H1 (cell line): ENCODE measurements around the gene PRKN. TPM values are rescaled to one million over a fixed set of nuclear protein-coding genes. Genes with fewer than 3 reads are reported as not detected.

Source experiments
- CTCF ChIA-PET: fragments of 300-600 bp; sonication (Branson Sonifier 250); formaldehyde crosslinking; loops from one replicate; lab custom pipeline; 2021; ENCODE audit not compliant: partially characterized antibody; lab: Charles Lee
- POLR2A ChIA-PET: fragments of 300-600 bp; sonication (Branson Sonifier 250); formaldehyde crosslinking; loops from one replicate; lab custom pipeline; 2021; ENCODE audit warnings: inconsistent platforms; ENCODE audit not compliant: partially characterized antibody; lab: Charles Lee
- DNase-seq, 2 experiments: peaks; one replicate each; pipeline versions ENCODE4 v3.0.0 to v3.0.0-alpha.2; 2010 to 2022; ENCODE audit warnings: low spot score in 2 of 2, low read depth in 1 of 2, mixed read lengths in 1 of 2
- FAIRE-seq: peaks from 2 replicates; lab custom pipeline; 2011; peaks lifted over from hg19 to GRCh38; lab: Jason Lieb, UNC
- H2AFZ ChIP-seq: 2 replicates; pipeline ENCODE4 v1.8.1; 2012; ENCODE audit warnings: low read length, inconsistent platforms
- H2AK5ac ChIP-seq: 2 replicates; pipeline ENCODE4 v1.6.1; 2013; ENCODE audit warnings: low read depth, low read length
- H2BK120ac ChIP-seq: replicated peaks from 2 replicates; pipeline ENCODE3; 2013; ENCODE audit warnings: low read depth, low read length, inconsistent platforms
- H2BK12ac ChIP-seq: 2 replicates; pipeline ENCODE4 v1.6.1; 2013; ENCODE audit warnings: low read depth, low read length
- H2BK15ac ChIP-seq: 2 replicates; pipeline ENCODE4 v1.6.1; 2013; ENCODE audit warnings: low read length
- H2BK20ac ChIP-seq: 2 replicates; pipeline ENCODE4 v1.6.1; 2013; ENCODE audit warnings: low read length
- H2BK5ac ChIP-seq: 2 replicates; pipeline ENCODE4 v1.6.1; 2013; ENCODE audit warnings: low read depth, low read length
- H3K14ac ChIP-seq: 2 replicates; pipeline ENCODE4 v1.6.1; 2013; ENCODE audit warnings: inconsistent platforms; ENCODE audit not compliant: insufficient read length
- H3K18ac ChIP-seq: 2 replicates; pipeline ENCODE4 v1.6.1; 2013; ENCODE audit warnings: low read length; ENCODE audit errors: extremely low read depth
- H3K23ac ChIP-seq: 2 replicates; pipeline ENCODE4 v1.6.1; 2013; ENCODE audit warnings: inconsistent platforms; ENCODE audit not compliant: insufficient read length
- H3K23me2 ChIP-seq: 2 replicates; pipeline ENCODE4 v1.6.1; 2013; ENCODE audit warnings: low read depth, low read length
- H3K27ac ChIP-seq: 2 replicates; pipeline ENCODE4 v1.6.1; 2011; ENCODE audit warnings: low read depth, low read length, inconsistent platforms
- H3K27me3 ChIP-seq, 4 experiments: replicated peaks in 1 of 4; 1 replicate in 1 of 4; 2 replicates in 3 of 4; pipeline versions ENCODE4 v1.6.1 to v1.8.1; 2011 to 2013; ENCODE audit warnings: low read length in 3 of 4, mild to moderate bottlenecking in 3 of 4, inconsistent platforms in 2 of 4, mixed read lengths in 2 of 4, moderate library complexity in 1 of 4; ENCODE audit not compliant: control insufficient read depth in 3 of 4, insufficient read depth in 3 of 4; ENCODE audit errors: extremely low read depth in 1 of 4
- H3K36me3 ChIP-seq, 4 experiments: 2 replicates each; pipeline versions ENCODE4 v1.6.1 to v1.8.1; 2011 to 2013; ENCODE audit warnings: mild to moderate bottlenecking in 4 of 4, low read length in 3 of 4, moderate library complexity in 2 of 4, control low read depth in 1 of 4, inconsistent platforms in 1 of 4; ENCODE audit not compliant: insufficient read depth in 4 of 4, control insufficient read depth in 2 of 4
- H3K4ac ChIP-seq: replicated peaks from 2 replicates; pipeline ENCODE3; 2013; ENCODE audit warnings: low read length, low read depth, mixed read lengths, inconsistent platforms; ENCODE audit not compliant: insufficient read length
- H3K4me1 ChIP-seq, 4 experiments: replicated peaks in 1 of 4; 1 replicate in 1 of 4; 2 replicates in 3 of 4; pipeline versions ENCODE4 v1.6.1 to v1.8.1; 2011 to 2013; ENCODE audit warnings: low read length in 3 of 4, inconsistent platforms in 2 of 4, mixed read lengths in 1 of 4; ENCODE audit not compliant: insufficient read depth in 4 of 4, control insufficient read depth in 3 of 4
- H3K4me2 ChIP-seq, 2 experiments: 2 replicates each; pipeline versions ENCODE4 v1.6.1 to v1.8.1; 2011 to 2013; ENCODE audit warnings: low read depth in 2 of 2, low read length in 2 of 2, control low read depth in 1 of 2, inconsistent platforms in 1 of 2, mild to moderate bottlenecking in 1 of 2; ENCODE audit not compliant: insufficient read depth in 1 of 2
- H3K4me3 ChIP-seq, 4 experiments: fragments of 200-600, 300-600 bp in 1 of 4; sonication (generic), shearing (Covaris generic), sonication (Bioruptor Twin) in 1 of 4; 2 replicates each; pipeline versions ENCODE4 v1.5.1 to v1.8.1; 2011 to 2016; ENCODE audit warnings: low read length in 4 of 4, low read depth in 3 of 4, control low read depth in 2 of 4, inconsistent platforms in 2 of 4, mild to moderate bottlenecking in 2 of 4, mixed read lengths in 1 of 4, moderate library complexity in 1 of 4; ENCODE audit not compliant: insufficient read depth in 2 of 4; ENCODE audit errors: extremely low read depth in 1 of 4
- H3K56ac ChIP-seq: replicated peaks from 2 replicates; pipeline ENCODE3; 2013; ENCODE audit warnings: low read depth, mild to moderate bottlenecking, mixed read lengths, low read length, inconsistent platforms; ENCODE audit not compliant: insufficient read length
- H3K79me1 ChIP-seq: 2 replicates; pipeline ENCODE4 v1.6.1; 2013; ENCODE audit warnings: low read depth, low read length, control low read depth
- H3K79me2 ChIP-seq, 2 experiments: 2 replicates each; pipeline versions ENCODE4 v1.6.1 to v1.8.1; 2012 to 2013; ENCODE audit warnings: low read length in 2 of 2, mild to moderate bottlenecking in 2 of 2, inconsistent platforms in 1 of 2; ENCODE audit not compliant: insufficient read depth in 2 of 2, control insufficient read depth in 1 of 2
- H3K9ac ChIP-seq, 4 experiments: replicated peaks in 1 of 4; 1 replicate in 1 of 4; 2 replicates in 3 of 4; pipeline versions ENCODE4 v1.6.1 to v1.8.1; 2011 to 2013; ENCODE audit warnings: low read depth in 3 of 4, low read length in 3 of 4, control low read depth in 2 of 4, mild to moderate bottlenecking in 2 of 4, moderate library complexity in 2 of 4, inconsistent platforms in 1 of 4; ENCODE audit errors: extremely low read depth in 1 of 4
- H3K9me3 ChIP-seq, 2 experiments: 2 replicates each; pipeline versions ENCODE4 v1.6.1 to v1.8.1; 2012 to 2013; ENCODE audit warnings: mild to moderate bottlenecking in 2 of 2, moderate library complexity in 2 of 2, control low read depth in 1 of 2, inconsistent platforms in 1 of 2, low read depth in 1 of 2, low read length in 1 of 2, mixed read lengths in 1 of 2; ENCODE audit not compliant: insufficient read depth in 2 of 2
- H4K20me1 ChIP-seq, 2 experiments: replicated peaks in 1 of 2; 2 replicates each; pipeline versions ENCODE3 to v1.8.1; 2011 to 2013; ENCODE audit warnings: inconsistent platforms in 2 of 2, low read length in 2 of 2, mild to moderate bottlenecking in 1 of 2; ENCODE audit not compliant: insufficient read depth in 2 of 2, control insufficient read depth in 1 of 2
- H4K5ac ChIP-seq: 2 replicates; pipeline ENCODE4 v1.6.1; 2013; ENCODE audit warnings: low read length, low read depth, mixed read lengths, inconsistent platforms; ENCODE audit not compliant: insufficient read length
- H4K8ac ChIP-seq: 2 replicates; pipeline ENCODE4 v1.8.0; 2013; ENCODE audit warnings: mild to moderate bottlenecking, moderate library complexity, low read length, inconsistent platforms; ENCODE audit not compliant: insufficient read depth; ENCODE audit errors: extremely low read depth
- H4K91ac ChIP-seq: replicated peaks from 2 replicates; pipeline ENCODE3; 2013; ENCODE audit warnings: low read length, mixed read lengths, inconsistent platforms; ENCODE audit not compliant: insufficient read length
- KDM1A ChIP-seq: fragments of 200-600, 300-600 bp; sonication (generic); IDR thresholded peaks from 2 replicates; pipeline ENCODE4 v1.7.1; 2016; ENCODE audit warnings: mild to moderate bottlenecking, low read length, borderline replicate concordance
- TCF12 ChIP-seq: IDR thresholded peaks from 2 replicates; pipeline ENCODE4 v1.6.1; 2011; ENCODE audit warnings: low read depth, mild to moderate bottlenecking, low read length
- WGBS, 2 experiments: shearing (Covaris generic) in 1 of 2; methylation state at CpG; one replicate each; pipeline versions ENCODE4 v1.1.6 to v1.1.7; 2013 to 2015; ENCODE audit warnings: low lambda C conversion rate in 2 of 2, mixed read lengths in 2 of 2, inconsistent platforms in 1 of 2, low coverage in 1 of 2, missing lambda C conversion rate in 1 of 2; ENCODE audit not compliant: insufficient replicate concordance in 2 of 2, insufficient coverage in 1 of 2, insufficient read length in 1 of 2; ENCODE audit errors: extremely low coverage in 1 of 2, missing lambda C conversion rate in 1 of 2; 5-methylcytosine and 5-hydroxymethylcytosine counted together
- polyA plus RNA-seq, 7 experiments: library from polyadenylated mRNA; depleted of rRNA in 3 of 7; stranded (reverse) in 5 of 7; unstranded in 2 of 7; fragments of >200 nt in 5 of 7; fragments of 200-250 nt in 2 of 7; gene quantifications; 1 replicate in 5 of 7; 2 replicates in 1 of 7; 4 replicates in 1 of 7; pipeline versions ENCODE4 v1.2.1 to v1.2.3, GENCODE V29; 2011 to 2013; ENCODE audit warnings: missing spikeins in 2 of 7, mixed read lengths in 2 of 7
- total RNA-seq: library from RNA; stranded (reverse); fragmentation: NEBNext Ultra II Directional; extraction: Animal tissue kit (Norgen Biotek cat#: 25700); gene quantifications from 2 replicates; pipeline ENCODE4 v1.2.1, GENCODE V29; 2021
- TF ChIP-seq, protein P1 (sequence below): IDR thresholded peaks from 2 replicates; pipeline ENCODE4 v1.6.1; 2012; ENCODE audit warnings: low read length, inconsistent platforms

The PRKN gene
- total and polyA plus RNA-seq, 2 of the 8 experiments (the other 6 are each of a cell fraction or from before 2014, with no cell fraction given), result 0.13 to 0.29 TPM

DNA sequence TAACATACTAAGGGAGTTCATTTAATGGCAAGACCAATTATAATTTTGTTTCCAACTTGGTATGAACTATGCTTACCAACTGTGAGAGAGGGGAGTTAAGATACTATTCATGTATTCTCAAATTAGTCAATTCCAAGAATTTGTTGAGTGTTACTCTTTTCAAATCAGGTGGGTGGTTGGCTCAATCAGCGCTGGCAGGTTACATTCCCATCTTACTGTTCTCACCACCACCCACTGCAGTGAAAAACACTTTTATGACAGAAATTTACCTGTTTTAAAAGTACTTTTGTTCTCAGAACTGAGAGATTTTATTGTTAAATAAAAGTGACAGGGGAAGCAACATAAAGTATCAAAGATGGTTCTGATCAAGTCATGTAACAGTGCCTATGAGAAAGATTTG is 642.0 kb downstream of the PRKN start:
- H3K4me1 ChIP-seq, result no peaks in the 10 kb centered on the region
- FAIRE-seq (no peak), DNase-seq (no peak)
- POLR2A ChIA-PET, result no interaction called here
- H3K36me3 ChIP-seq, result no peaks in the 10 kb centered on the region
- no peak overlapping the region for H3K18ac ChIP-seq
- H3K56ac ChIP-seq, result no peak overlapping the region
- no peak overlapping the region for H3K4me2 ChIP-seq
- no peak overlapping the region for H3K23ac ChIP-seq
- H4K20me1 ChIP-seq, result no peaks in the 10 kb centered on the region
- no peak overlapping the region for H2BK120ac ChIP-seq
- WGBS, 2 experiments, result 88% methylated on average over 1 of the region's 1 CpG; no CpG with 5 or more reads in 1 of the 2 experiments
- H3K14ac ChIP-seq, result no peak overlapping the region
- H2BK12ac ChIP-seq, result no peak overlapping the region
- no peak overlapping the region for H3K9ac ChIP-seq
- H3K27me3 ChIP-seq, result no peaks in the 10 kb centered on the region
- H3K9me3 ChIP-seq, result 0 out of 4 replicates have a peak, but pooled peaks cover 0 to 6% of the 10 kb centered on the region in 2 experiments
- H2BK15ac ChIP-seq, result no peak overlapping the region
- H4K5ac ChIP-seq, result no peak overlapping the region
- H4K91ac ChIP-seq, result no peak overlapping the region
- no peaks in the 10 kb centered on the region for H3K79me2 ChIP-seq
- no peaks in the 10 kb centered on the region for H3K23me2 ChIP-seq
- H2BK20ac ChIP-seq, result no peak overlapping the region
- CTCF ChIA-PET, result interaction anchor here (0.7 kb wide), 1 partner anchor 8 kb away, joined by 3 read pairs; no protein-coding TSS in a partner anchor
- no peak overlapping the region for H4K8ac ChIP-seq
- H3K79me1 ChIP-seq, result no peaks in the 10 kb centered on the region
- no peak overlapping the region for H2AK5ac ChIP-seq
- no peak overlapping the region for H3K4ac ChIP-seq
- no peak overlapping the region for H2BK5ac ChIP-seq
- no peak overlapping the region for H3K4me3 ChIP-seq
- H3K27ac ChIP-seq, result no peak overlapping the region
- H2AFZ ChIP-seq, result no peak overlapping the region
- TF ChIP-seq, protein P1, sequence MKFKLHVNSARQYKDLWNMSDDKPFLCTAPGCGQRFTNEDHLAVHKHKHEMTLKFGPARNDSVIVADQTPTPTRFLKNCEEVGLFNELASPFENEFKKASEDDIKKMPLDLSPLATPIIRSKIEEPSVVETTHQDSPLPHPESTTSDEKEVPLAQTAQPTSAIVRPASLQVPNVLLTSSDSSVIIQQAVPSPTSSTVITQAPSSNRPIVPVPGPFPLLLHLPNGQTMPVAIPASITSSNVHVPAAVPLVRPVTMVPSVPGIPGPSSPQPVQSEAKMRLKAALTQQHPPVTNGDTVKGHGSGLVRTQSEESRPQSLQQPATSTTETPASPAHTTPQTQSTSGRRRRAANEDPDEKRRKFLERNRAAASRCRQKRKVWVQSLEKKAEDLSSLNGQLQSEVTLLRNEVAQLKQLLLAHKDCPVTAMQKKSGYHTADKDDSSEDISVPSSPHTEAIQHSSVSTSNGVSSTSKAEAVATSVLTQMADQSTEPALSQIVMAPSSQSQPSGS, result no peak
- TF ChIP-seq KDM1A (no peak), TCF12 (no peak)
